Brain microvascular endothelial cell (primary cell): ENCODE measurements around the gene GNB3.

Experiments
- DNase-seq: peaks from one replicate; pipeline ENCODE4 v3.0.0-alpha.2; 2020
- H3K27ac ChIP-seq: fragments of 250-450 bp; sonication (Bioruptor Pico); 2 replicates; pipeline ENCODE4 v1.5.1; 2020; ENCODE audit warnings: mild to moderate bottlenecking, moderate library complexity
- H3K27me3 ChIP-seq: fragments of 250-450 bp; sonication (Bioruptor Pico); replicated peaks from 2 replicates; pipeline ENCODE4 v1.5.1; 2020; ENCODE audit warnings: mild to moderate bottlenecking
- H3K36me3 ChIP-seq: fragments of 250-450 bp; sonication (Bioruptor Pico); replicated peaks from 2 replicates; pipeline ENCODE4 v1.5.1; 2020; ENCODE audit warnings: mild to moderate bottlenecking
- H3K4me3 ChIP-seq: 2 replicates; pipeline ENCODE4 v1.5.1; 2011; ENCODE audit warnings: low read depth, mild to moderate bottlenecking, control low read depth, low read length, moderate library complexity
- in situ Hi-C: cut with HindIII; loops from 2 replicates; pipeline ENCODE4 v1.10.0; 2017; ENCODE audit warnings: low sequenced_read_pairs, low pct_ligation_motif_present
- TF ChIP-seq, protein P1 (sequence below): IDR thresholded peaks from 2 replicates; pipeline ENCODE4 v1.5.1; 2011; ENCODE audit warnings: low read depth, mild to moderate bottlenecking, moderate library complexity, low read length, control low read depth, inconsistent platforms; ENCODE audit errors: missing control alignments

The GNB3 gene

DNA sequence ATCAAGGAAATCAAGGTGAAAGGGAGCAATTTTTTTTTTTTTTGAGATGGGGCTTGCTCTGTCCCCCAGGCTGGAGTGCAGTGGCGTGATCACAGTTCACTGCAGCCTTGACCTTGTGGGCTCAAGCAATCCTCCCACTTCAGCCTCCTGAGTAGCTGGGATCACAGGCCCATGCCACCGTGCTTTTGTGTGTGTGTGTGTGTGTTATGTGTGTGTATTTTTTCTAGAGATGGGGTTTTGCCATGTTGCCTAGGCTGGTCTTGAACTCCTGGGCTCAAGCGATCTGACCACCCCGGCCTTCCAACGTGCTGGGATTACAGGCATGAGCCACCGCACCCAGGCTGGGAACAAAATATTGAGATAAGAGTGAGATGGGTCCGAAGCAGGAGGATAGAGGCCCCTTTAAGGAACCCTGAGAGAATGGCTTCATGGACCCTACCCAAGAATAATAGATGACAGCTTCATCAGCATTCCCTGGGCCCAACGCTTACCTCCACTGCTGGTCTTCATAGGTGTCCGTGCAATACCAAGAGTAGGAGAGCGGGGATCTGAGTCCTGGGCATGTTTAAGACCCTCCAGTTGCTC lies 9.3 kb downstream of the GNB3 start:
- peaks cover 19% of the 10 kb centered on the region for H3K36me3 ChIP-seq
- DNase-seq = no peak
- H3K27ac ChIP-seq = no peak overlapping the region
- TF ChIP-seq, protein P1, sequence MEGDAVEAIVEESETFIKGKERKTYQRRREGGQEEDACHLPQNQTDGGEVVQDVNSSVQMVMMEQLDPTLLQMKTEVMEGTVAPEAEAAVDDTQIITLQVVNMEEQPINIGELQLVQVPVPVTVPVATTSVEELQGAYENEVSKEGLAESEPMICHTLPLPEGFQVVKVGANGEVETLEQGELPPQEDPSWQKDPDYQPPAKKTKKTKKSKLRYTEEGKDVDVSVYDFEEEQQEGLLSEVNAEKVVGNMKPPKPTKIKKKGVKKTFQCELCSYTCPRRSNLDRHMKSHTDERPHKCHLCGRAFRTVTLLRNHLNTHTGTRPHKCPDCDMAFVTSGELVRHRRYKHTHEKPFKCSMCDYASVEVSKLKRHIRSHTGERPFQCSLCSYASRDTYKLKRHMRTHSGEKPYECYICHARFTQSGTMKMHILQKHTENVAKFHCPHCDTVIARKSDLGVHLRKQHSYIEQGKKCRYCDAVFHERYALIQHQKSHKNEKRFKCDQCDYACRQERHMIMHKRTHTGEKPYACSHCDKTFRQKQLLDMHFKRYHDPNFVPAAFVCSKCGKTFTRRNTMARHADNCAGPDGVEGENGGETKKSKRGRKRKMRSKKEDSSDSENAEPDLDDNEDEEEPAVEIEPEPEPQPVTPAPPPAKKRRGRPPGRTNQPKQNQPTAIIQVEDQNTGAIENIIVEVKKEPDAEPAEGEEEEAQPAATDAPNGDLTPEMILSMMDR = no peak
- peak overlapping the region; percentile 94 for H3K4me3 ChIP-seq
- in situ Hi-C loops = no loop called here
- no peaks in the 10 kb centered on the region for H3K27me3 ChIP-seq

GRCh38 chr12:6850796-6851152 lies 10.0 kb downstream of the GNB3 start:
- no peaks in the 10 kb centered on the region for H3K27me3 ChIP-seq
- no peak for DNase-seq
- TF ChIP-seq, protein P1 = no peak
- in situ Hi-C loops = no loop called here
- peak overlapping the region; percentile 94 for H3K4me3 ChIP-seq
- no peak overlapping the region for H3K27ac ChIP-seq
- H3K36me3 ChIP-seq = peaks cover 12% of the 10 kb centered on the region

- DNase-seq = peak; percentile 98
- H3K27me3 ChIP-seq = no peaks in the 10 kb centered on the region
- in situ Hi-C loops = no loop called here
- peaks cover 6% of the 10 kb centered on the region for H3K36me3 ChIP-seq
- peak within 1 kb of the TSS; percentile 74 for H3K27ac ChIP-seq
- TF ChIP-seq, protein P1 = no peak
- peak within 1 kb of the TSS; percentile 94 for H3K4me3 ChIP-seq
These were observed 10.6 kb downstream of the GNB3 start, which contains the start of gene CDCA3 for GRCh38 chr12:6851153-6851920. TSS of gene CDCA3 (minus strand) at chr12:6851286. CDS start at chr12:6850952, 334 bp downstream.

DNA sequence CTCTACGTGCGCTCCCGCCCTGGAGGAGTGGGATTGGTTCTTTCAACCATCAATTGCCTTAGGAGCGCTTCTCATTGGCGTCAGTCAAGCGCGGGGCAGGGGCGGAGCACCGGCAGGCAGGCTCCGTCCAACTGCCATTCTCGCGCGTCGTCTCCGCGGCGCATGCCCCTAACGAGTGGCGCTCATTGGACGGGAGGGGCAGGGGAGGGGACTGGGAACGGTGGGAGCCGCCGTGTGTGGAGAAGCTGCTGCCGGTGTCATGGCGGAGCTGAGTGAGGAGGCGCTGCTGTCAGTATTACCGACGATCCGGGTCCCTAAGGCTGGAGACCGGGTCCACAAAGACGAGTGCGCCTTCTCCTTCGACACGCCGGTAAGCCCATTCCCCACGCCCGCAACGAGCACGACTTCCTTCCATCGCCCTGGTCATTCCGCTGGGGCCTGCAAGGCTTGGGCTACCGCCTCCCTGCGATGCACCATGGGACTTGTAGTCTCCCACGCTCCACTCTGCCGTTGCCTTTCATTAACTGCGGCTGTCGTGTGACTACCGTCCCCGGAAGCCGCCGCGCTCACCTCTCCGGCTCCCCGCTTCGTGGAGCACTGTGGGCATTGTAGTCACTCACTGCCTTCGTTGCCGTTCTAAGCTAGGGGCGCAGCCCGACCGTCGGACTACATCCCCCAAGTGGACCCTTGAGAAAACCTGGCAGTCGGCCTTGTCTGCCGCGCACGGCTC lies 11.4 kb downstream of the GNB3 start, which contains the start of gene USP5:
TSS of gene USP5 (plus strand) at position 230 of the 730 bp plus-strand sequence. CDS start at position 260, 30 bp downstream.
- Histone ChIP-seq H3K4me3 (peak within 1 kb of the TSS; percentile 94), H3K27ac (peak within 1 kb of the TSS; percentile 74), H3K36me3 (peaks cover 10% of the 10 kb centered on the region), H3K27me3 (no peaks in the 10 kb centered on the region)
- in situ Hi-C loops = no loop called here
- peak; percentile 100 for DNase-seq
- TF ChIP-seq, protein P1 = no peak

- in situ Hi-C loops = no loop called here
- peak overlapping the region; percentile 94 for H3K4me3 ChIP-seq
- no peaks in the 10 kb centered on the region for H3K27me3 ChIP-seq
- DNase-seq = peak; percentile 44
- TF ChIP-seq, protein P1 = no peak
- H3K36me3 ChIP-seq = peaks cover 17% of the 10 kb centered on the region
- peak overlapping the region; percentile 51 for H3K27ac ChIP-seq
These were observed 12.1 kb downstream of the GNB3 start for GRCh38 chr12:6852651-6853354.
